PFSK-1 (cell line): ENCODE results near the gene ERCC6.

Experiments
- POLR2AphosphoS5 ChIP-seq: IDR thresholded peaks from 2 replicates; pipeline ENCODE4 v1.6.1; 2012; ENCODE audit warnings: low read depth, mild to moderate bottlenecking, control low read depth, low read length, moderate library complexity
- SIN3A ChIP-seq: IDR thresholded peaks from 2 replicates; pipeline ENCODE4 v1.6.1; 2012; ENCODE audit warnings: mild to moderate bottlenecking, low read length, moderate library complexity, borderline replicate concordance; ENCODE audit not compliant: insufficient read depth

DNA sequence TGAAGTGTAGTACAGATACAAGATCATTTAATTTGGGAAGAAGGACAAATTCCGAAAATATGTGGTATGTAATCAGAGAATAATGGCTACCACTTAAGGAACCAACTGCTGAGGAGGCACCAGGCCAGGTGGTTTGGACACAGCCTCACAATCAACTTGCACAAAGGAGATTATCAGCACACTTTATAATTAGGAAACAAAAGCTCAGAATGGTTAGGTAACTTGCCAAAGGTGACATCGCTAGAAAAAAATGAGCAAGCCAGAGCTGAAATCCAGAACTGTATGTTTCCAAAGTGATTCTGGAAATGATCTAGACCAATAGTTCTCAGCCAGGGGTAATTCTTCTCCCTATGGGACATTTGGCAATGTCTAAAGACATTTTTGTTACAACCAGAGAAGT lies 36.6 kb downstream of the ERCC6 start:
- TF ChIP-seq POLR2AphosphoS5, result no peak
- TF ChIP-seq SIN3A, result no peak
